GM23338 (cell line): Measurements from ENCODE around the gene TTC23. TPM values are rescaled to one million over a fixed set of nuclear protein-coding genes. Genes with fewer than 3 reads are reported as not detected.

ENCODE experiments used
- ATAC-seq: fragments of 200-7000 bp; cut with Tn5 transposase; 3 replicates; pipeline ENCODE4 v1.9.1; 2020
- DNase-seq: peaks from one replicate; pipeline ENCODE4 v3.0.0-alpha.2; 2015; ENCODE audit warnings: low spot score
- H2AFZ ChIP-seq: fragments of 200-600 bp; sonication (generic); 2 replicates; pipeline ENCODE4 v1.8.0; 2016; ENCODE audit warnings: antibody characterized with exemption, mild to moderate bottlenecking, moderate library complexity
- H3F3A ChIP-seq: fragments of 200-600 bp; sonication (generic); replicated peaks from 2 replicates; pipeline ENCODE4 v1.8.0; 2017; ENCODE audit warnings: antibody characterized with exemption, mixed run types, low read depth
- H3K27ac ChIP-seq: fragments of 200-600 bp; sonication (generic); 2 replicates; pipeline ENCODE4 v1.6.1; 2016; ENCODE audit warnings: low read depth
- H3K27me3 ChIP-seq: fragments of 200-600 bp; sonication (generic); 2 replicates; pipeline ENCODE4 v1.8.0; 2016; ENCODE audit warnings: mild to moderate bottlenecking, mixed run types, moderate library complexity; ENCODE audit not compliant: insufficient read depth
- H3K36me3 ChIP-seq: fragments of 200-600 bp; sonication (generic); 2 replicates; pipeline ENCODE4 v1.8.0; 2016; ENCODE audit warnings: mild to moderate bottlenecking; ENCODE audit not compliant: insufficient read depth
- H3K4me1 ChIP-seq: fragments of 200-600 bp; sonication (generic); 2 replicates; pipeline ENCODE4 v1.8.0; 2016; ENCODE audit warnings: mild to moderate bottlenecking, moderate library complexity; ENCODE audit not compliant: insufficient read depth
- H3K4me2 ChIP-seq: fragments of 200-600 bp; sonication (generic); 2 replicates; pipeline ENCODE4 v1.7.1; 2017; ENCODE audit warnings: mixed run types
- H3K4me3 ChIP-seq: fragments of 200-600 bp; sonication (generic); 2 replicates; pipeline ENCODE4 v1.6.1; 2016; ENCODE audit warnings: mixed run types
- H3K79me2 ChIP-seq: fragments of 200-600 bp; sonication (generic); replicated peaks from 2 replicates; pipeline ENCODE4 v1.8.0; 2017; ENCODE audit warnings: mild to moderate bottlenecking; ENCODE audit not compliant: insufficient read depth
- H3K9me2 ChIP-seq: fragments of 200-600 bp; sonication (generic); 2 replicates; pipeline ENCODE4 v1.8.0; 2017; ENCODE audit not compliant: insufficient read depth
- H4K20me1 ChIP-seq: fragments of 200-600 bp; sonication (generic); replicated peaks from 2 replicates; pipeline ENCODE4 v1.8.0; 2017; ENCODE audit warnings: mild to moderate bottlenecking; ENCODE audit not compliant: insufficient read depth
- H3K27ac Mint-ChIP-seq: 2 replicates; pipeline ENCODE4 v1.8.0; 2020; ENCODE audit warnings: inconsistent platforms, mild to moderate bottlenecking, moderate library complexity, mixed read lengths
- H3K27me3 Mint-ChIP-seq: 3 replicates; pipeline ENCODE4 v1.8.0; 2022; ENCODE audit warnings: low read depth, mild to moderate bottlenecking, moderate library complexity, mixed read lengths, inconsistent platforms; ENCODE audit not compliant: insufficient read depth, poor library complexity
- H3K36me3 Mint-ChIP-seq: 3 replicates; pipeline ENCODE4 v1.8.0; 2021; ENCODE audit warnings: low read depth, mild to moderate bottlenecking, inconsistent platforms, moderate library complexity, mixed read lengths
- H3K4me1 Mint-ChIP-seq: 3 replicates; pipeline ENCODE4 v1.8.0; 2020; ENCODE audit warnings: mild to moderate bottlenecking, inconsistent platforms, mixed read lengths
- H3K4me3 Mint-ChIP-seq: 3 replicates; pipeline ENCODE4 v1.8.0; 2021; ENCODE audit warnings: moderate library complexity, mild to moderate bottlenecking, inconsistent platforms, mixed read lengths
- H3K9me3 Mint-ChIP-seq: 3 replicates; pipeline ENCODE4 v1.8.0; 2020; ENCODE audit warnings: moderate library complexity, mild to moderate bottlenecking, inconsistent platforms, mixed read lengths
- CREB1 ChIP-seq: fragments of 250-450 bp; sonication (Bioruptor Pico); IDR thresholded peaks from 2 replicates; pipeline ENCODE4 v1.5.0; 2020; ENCODE audit warnings: low read depth, mild to moderate bottlenecking, moderate library complexity
- CTCF ChIP-seq, 2 experiments: fragments of 200-600 bp in 1 of 2; sonication (generic) in 1 of 2; conservative IDR thresholded peaks; 2 replicates each; pipeline versions ENCODE4 v1.5.1 to v1.6.1; 2016 to 2017; ENCODE audit warnings: antibody characterized with exemption in 2 of 2, low read depth in 2 of 2, mild to moderate bottlenecking in 2 of 2, moderate library complexity in 1 of 2
- ETS1 ChIP-seq: IDR thresholded peaks from 2 replicates; pipeline ENCODE4 v1.6.1; 2016; ENCODE audit warnings: antibody characterized with exemption
- EZH2 ChIP-seq: fragments of 200-600 bp; sonication (generic); IDR thresholded peaks from one replicate; pipeline ENCODE4 v1.8.0; 2017; ENCODE audit warnings: antibody characterized with exemption, mild to moderate bottlenecking, low read depth; ENCODE audit not compliant: unreplicated experiment
- EZH2phosphoT487 ChIP-seq: fragments of 200-600 bp; sonication (generic); IDR thresholded peaks from one replicate; pipeline ENCODE4 v1.8.1; 2018; ENCODE audit warnings: antibody characterized with exemption; ENCODE audit not compliant: unreplicated experiment
- JUNB ChIP-seq: IDR thresholded peaks from one replicate; pipeline ENCODE4 v1.6.1; 2016; ENCODE audit warnings: antibody characterized with exemption; ENCODE audit not compliant: unreplicated experiment
- STAT1 ChIP-seq: IDR thresholded peaks from one replicate; pipeline ENCODE4 v1.6.1; 2016; ENCODE audit warnings: antibody characterized with exemption; ENCODE audit not compliant: unreplicated experiment
- polyA plus RNA-seq: library from polyadenylated mRNA; unstranded; fragments of >200 nt; fragmentation: Nextera tagmentation; extraction: Ambion mirVana; gene quantifications from 2 replicates; pipeline ENCODE4 v1.2.1, GENCODE V29; 2016
- total RNA-seq: library from RNA; depleted of rRNA; stranded (reverse); fragments of >200 nt; shearing (Covaris generic); gene quantifications from 2 replicates; pipeline ENCODE4 v1.2.3, GENCODE V29; 2014
- TF ChIP-seq, protein P1 (sequence below): IDR thresholded peaks from one replicate; pipeline ENCODE4 v1.6.1; 2018; ENCODE audit warnings: antibody characterized with exemption; ENCODE audit not compliant: unreplicated experiment

TTC23 gene
- total and polyA plus RNA-seq, 2 experiments from 2014 or later: 6.3 to 25.2 TPM

GRCh38 chr15:99096894-99097426 lies 152.4 kb downstream of the TTC23 start:
- Mint-ChIP-seq H3K27me3 (peaks cover 12% of the 10 kb centered on the region), H3K36me3 (no peaks in the 10 kb centered on the region), H3K9me3 (no peaks in the 10 kb centered on the region)

More at GRCh38 chr15:99096894-99097426, 152.4 kb downstream of the TTC23 start:
- no peaks in the 10 kb centered on the region for H3K36me3 ChIP-seq
- TF ChIP-seq EZH2phosphoT487 (no peak), STAT1 (no peak), CREB1 (CRISPR knock-in tag) (no peak), EZH2 (no peak), ETS1 (no peak), CTCF (conservative IDR thresholded peaks at IDR 0.05; ENCODE audit: low read depth in 2 of 2) (no peak), JUNB (no peak)
- TF ChIP-seq, protein P1, sequence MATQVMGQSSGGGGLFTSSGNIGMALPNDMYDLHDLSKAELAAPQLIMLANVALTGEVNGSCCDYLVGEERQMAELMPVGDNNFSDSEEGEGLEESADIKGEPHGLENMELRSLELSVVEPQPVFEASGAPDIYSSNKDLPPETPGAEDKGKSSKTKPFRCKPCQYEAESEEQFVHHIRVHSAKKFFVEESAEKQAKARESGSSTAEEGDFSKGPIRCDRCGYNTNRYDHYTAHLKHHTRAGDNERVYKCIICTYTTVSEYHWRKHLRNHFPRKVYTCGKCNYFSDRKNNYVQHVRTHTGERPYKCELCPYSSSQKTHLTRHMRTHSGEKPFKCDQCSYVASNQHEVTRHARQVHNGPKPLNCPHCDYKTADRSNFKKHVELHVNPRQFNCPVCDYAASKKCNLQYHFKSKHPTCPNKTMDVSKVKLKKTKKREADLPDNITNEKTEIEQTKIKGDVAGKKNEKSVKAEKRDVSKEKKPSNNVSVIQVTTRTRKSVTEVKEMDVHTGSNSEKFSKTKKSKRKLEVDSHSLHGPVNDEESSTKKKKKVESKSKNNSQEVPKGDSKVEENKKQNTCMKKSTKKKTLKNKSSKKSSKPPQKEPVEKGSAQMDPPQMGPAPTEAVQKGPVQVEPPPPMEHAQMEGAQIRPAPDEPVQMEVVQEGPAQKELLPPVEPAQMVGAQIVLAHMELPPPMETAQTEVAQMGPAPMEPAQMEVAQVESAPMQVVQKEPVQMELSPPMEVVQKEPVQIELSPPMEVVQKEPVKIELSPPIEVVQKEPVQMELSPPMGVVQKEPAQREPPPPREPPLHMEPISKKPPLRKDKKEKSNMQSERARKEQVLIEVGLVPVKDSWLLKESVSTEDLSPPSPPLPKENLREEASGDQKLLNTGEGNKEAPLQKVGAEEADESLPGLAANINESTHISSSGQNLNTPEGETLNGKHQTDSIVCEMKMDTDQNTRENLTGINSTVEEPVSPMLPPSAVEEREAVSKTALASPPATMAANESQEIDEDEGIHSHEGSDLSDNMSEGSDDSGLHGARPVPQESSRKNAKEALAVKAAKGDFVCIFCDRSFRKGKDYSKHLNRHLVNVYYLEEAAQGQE: no peak
- Mint-ChIP-seq H3K4me3 (no peak overlapping the region), H3K4me1 (peaks cover 5% of the 10 kb centered on the region), H3K27ac (no peak overlapping the region)
- no peak for DNase-seq
- H3K4me3 ChIP-seq: no peak overlapping the region
- no peaks in the 10 kb centered on the region for H4K20me1 ChIP-seq
- H3K79me2 ChIP-seq: no peaks in the 10 kb centered on the region
- H3K27me3 ChIP-seq: peaks cover 29% of the 10 kb centered on the region
- H3K4me1 ChIP-seq: no peaks in the 10 kb centered on the region
- no peak overlapping the region for H2AFZ ChIP-seq
- no peaks in the 10 kb centered on the region for H3F3A ChIP-seq
- no peaks in the 10 kb centered on the region for H3K9me2 ChIP-seq
- no peak for ATAC-seq
- no peak overlapping the region for H3K27ac ChIP-seq
- no peak overlapping the region for H3K4me2 ChIP-seq
